Muscle layer of duodenum (tissue), 2 donors: ENCODE measurements around the gene MAP3K20.
"Not testable (repeated sequence)": the region's sequence is repeated elsewhere in the genome, so short reads cannot be mapped to it uniquely, and the experiment has no call there.

Experiments
- H3K27ac ChIP-seq: one replicate; pipeline ENCODE4 v1.7.0; 2013; ENCODE audit warnings: mild to moderate bottlenecking, low read length
- H3K27me3 ChIP-seq: one replicate; pipeline ENCODE4 v1.7.0; 2013; ENCODE audit warnings: low read depth, mild to moderate bottlenecking, control low read depth, low read length
- H3K36me3 ChIP-seq, 2 donors: one replicate each; pipeline ENCODE4 v1.7.0; 2013; ENCODE audit warnings: low read length in 2 of 2, control low read depth in 1 of 2, mild to moderate bottlenecking in 1 of 2; ENCODE audit not compliant: insufficient read depth in 2 of 2, control insufficient read depth in 1 of 2
- H3K4me1 ChIP-seq, 2 donors: one replicate each; pipeline ENCODE4 v1.7.0; 2013; ENCODE audit warnings: low read length in 2 of 2, mild to moderate bottlenecking in 2 of 2, control low read depth in 1 of 2, moderate library complexity in 1 of 2; ENCODE audit not compliant: insufficient read depth in 2 of 2, control insufficient read depth in 1 of 2
- H3K4me3 ChIP-seq, 2 donors: one replicate each; pipeline ENCODE4 v1.7.0; 2013; ENCODE audit warnings: low read length in 2 of 2, low read depth in 1 of 2, mild to moderate bottlenecking in 1 of 2
- H3K9me3 ChIP-seq, 2 donors: one replicate each; pipeline ENCODE4 v1.7.0; 2013; ENCODE audit warnings: low read length in 2 of 2, control low read depth in 1 of 2, mild to moderate bottlenecking in 1 of 2; ENCODE audit not compliant: control insufficient read depth in 1 of 2
- donor health status: healthy.

The MAP3K20 gene

GRCh38 chr2:173038257-173038656, 37.4 kb upstream of the MAP3K20 start:
- H3K27ac ChIP-seq, H3K27me3 ChIP-seq, H3K4me1 ChIP-seq, H3K36me3 ChIP-seq, H3K9me3 ChIP-seq, H3K4me3 ChIP-seq: not testable (repeated sequence)

- H3K27ac ChIP-seq: no peak overlapping the region
- H3K36me3 ChIP-seq: no peaks in the 10 kb centered on the region
- H3K27me3 ChIP-seq: no peaks in the 10 kb centered on the region
- H3K4me3 ChIP-seq: no peak overlapping the region
- H3K4me1 ChIP-seq: peaks cover 0 to 3% of the 10 kb centered on the region in 2 donors
- H3K9me3 ChIP-seq: no peaks in the 10 kb centered on the region
Measured at GRCh38 chr2:173040729-173041128, 34.9 kb upstream of the MAP3K20 start.

- H3K4me1 ChIP-seq: peaks cover 0 to 6% of the 10 kb centered on the region in 2 donors
- H3K36me3 ChIP-seq: no peaks in the 10 kb centered on the region
- H3K27ac ChIP-seq: no peak overlapping the region
- H3K4me3 ChIP-seq: no peak overlapping the region
- no peaks in the 10 kb centered on the region for H3K27me3 ChIP-seq
- H3K9me3 ChIP-seq: no peaks in the 10 kb centered on the region
Measured at GRCh38 chr2:173043476-173043875, 32.2 kb upstream of the MAP3K20 start.

- Histone ChIP-seq H3K36me3 (no peaks in the 10 kb centered on the region), H3K27me3 (no peaks in the 10 kb centered on the region), H3K4me3 (no peak overlapping the region), H3K4me1 (peaks cover 0 to 10% of the 10 kb centered on the region in 2 donors), H3K9me3 (no peaks in the 10 kb centered on the region), H3K27ac (no peak overlapping the region)
Measured at GRCh38 chr2:173043897-173044519, 31.6 kb upstream of the MAP3K20 start.

GRCh38 chr2:173044686-173045085, 31.0 kb upstream of the MAP3K20 start:
- Histone ChIP-seq H3K4me3 (no peak overlapping the region), H3K4me1 (peaks cover 0 to 10% of the 10 kb centered on the region in 2 donors), H3K27ac (no peak overlapping the region), H3K27me3 (no peaks in the 10 kb centered on the region), H3K9me3 (no peaks in the 10 kb centered on the region), H3K36me3 (no peaks in the 10 kb centered on the region)

GRCh38 chr2:173045181-173045580, 30.5 kb upstream of the MAP3K20 start:
- no peak overlapping the region for H3K4me3 ChIP-seq
- no peaks in the 10 kb centered on the region for H3K36me3 ChIP-seq
- no peaks in the 10 kb centered on the region for H3K9me3 ChIP-seq
- no peak overlapping the region for H3K27ac ChIP-seq
- H3K27me3 ChIP-seq: no peaks in the 10 kb centered on the region
- peaks cover 0 to 10% of the 10 kb centered on the region in 2 donors for H3K4me1 ChIP-seq

- no peaks in the 10 kb centered on the region for H3K9me3 ChIP-seq
- H3K27ac ChIP-seq: peak overlapping the region; percentile 47
- H3K4me3 ChIP-seq: no peak overlapping the region
- H3K36me3 ChIP-seq: no peaks in the 10 kb centered on the region
- no peaks in the 10 kb centered on the region for H3K27me3 ChIP-seq
- peaks cover 0 to 10% of the 10 kb centered on the region in 2 donors for H3K4me1 ChIP-seq
Measured at GRCh38 chr2:173048522-173048896, 27.1 kb upstream of the MAP3K20 start.

GRCh38 chr2:173048897-173049661, 26.6 kb upstream of the MAP3K20 start:
- Histone ChIP-seq H3K27ac (peak overlapping the region; percentile 42), H3K4me3 (no peak overlapping the region), H3K27me3 (no peaks in the 10 kb centered on the region), H3K9me3 (no peaks in the 10 kb centered on the region), H3K4me1 (peaks cover 0 to 7% of the 10 kb centered on the region in 2 donors), H3K36me3 (no peaks in the 10 kb centered on the region)

GRCh38 chr2:173049831-173050230, 25.8 kb upstream of the MAP3K20 start:
- Histone ChIP-seq H3K27me3 (no peaks in the 10 kb centered on the region), H3K4me3 (no peak overlapping the region), H3K9me3 (no peaks in the 10 kb centered on the region), H3K36me3 (no peaks in the 10 kb centered on the region), H3K27ac (peak overlapping the region; percentile 42), H3K4me1 (peaks cover 0 to 7% of the 10 kb centered on the region in 2 donors)

- Histone ChIP-seq H3K4me3 (no peak overlapping the region), H3K27ac (no peak overlapping the region), H3K27me3 (no peaks in the 10 kb centered on the region), H3K4me1 (peaks cover 0 to 7% of the 10 kb centered on the region in 2 donors), H3K9me3 (no peaks in the 10 kb centered on the region), H3K36me3 (no peaks in the 10 kb centered on the region)
Measured at GRCh38 chr2:173050684-173051083, 25.0 kb upstream of the MAP3K20 start.

GRCh38 chr2:173051463-173052215, 24.0 kb upstream of the MAP3K20 start:
- Histone ChIP-seq H3K27ac (no peak overlapping the region), H3K9me3 (no peaks in the 10 kb centered on the region), H3K4me1 (peaks cover 0 to 7% of the 10 kb centered on the region in 2 donors), H3K27me3 (no peaks in the 10 kb centered on the region), H3K4me3 (no peak overlapping the region), H3K36me3 (no peaks in the 10 kb centered on the region)
